Stimulated activated effector memory CD8-positive, alpha-beta T cell treated with anti-CD3 and anti-CD28 coated beads, Interleukin-12 subunit alpha, Interleukin-12 subunit beta, amount 100 ng/mL, for 72 hours (primary cell): ENCODE data around the gene DEGS2.

ENCODE experiments used
- ATAC-seq: fragments of 150-1000 bp; cut with Tn5 transposase; 2 replicates; pipeline ENCODE4 v1.10.0; 2021
- DNase-seq, 2 donors: peaks; one replicate each; pipeline ENCODE4 v3.0.0; 2021 to 2022; ENCODE audit warnings: low spot score in 2 of 2
- H3K27ac Mint-ChIP-seq: one replicate; pipeline ENCODE4 v1.8.0; 2022; ENCODE audit warnings: mild to moderate bottlenecking, mixed read lengths
- H3K36me3 Mint-ChIP-seq: one replicate; pipeline ENCODE4 v1.8.0; 2022; ENCODE audit warnings: mild to moderate bottlenecking, mixed read lengths
- H3K4me1 Mint-ChIP-seq: one replicate; pipeline ENCODE4 v1.8.0; 2022; ENCODE audit warnings: mixed read lengths
- H3K4me3 Mint-ChIP-seq: one replicate; pipeline ENCODE4 v1.8.0; 2022; ENCODE audit warnings: mild to moderate bottlenecking, mixed read lengths
- H3K9me3 Mint-ChIP-seq: one replicate; pipeline ENCODE4 v1.8.0; 2022; ENCODE audit warnings: mixed read lengths

DEGS2 gene

GRCh38 chr14:100145682-100146464 is 13.6 kb downstream of the DEGS2 start:
- Mint-ChIP-seq H3K9me3 (no peaks in the 10 kb centered on the region), H3K36me3 (peaks cover 72% of the 10 kb centered on the region), H3K4me1 (peaks cover 35% of the 10 kb centered on the region), H3K27ac (peak overlapping the region; percentile 64), H3K4me3 (no peak overlapping the region)
- DNase-seq (no peak), ATAC-seq (no peak)

GRCh38 chr14:100144996-100145646 is 14.3 kb downstream of the DEGS2 start:
- ATAC-seq (no peak), DNase-seq (no peak)
- Mint-ChIP-seq H3K36me3 (peaks cover 79% of the 10 kb centered on the region), H3K9me3 (no peaks in the 10 kb centered on the region), H3K4me3 (no peak overlapping the region), H3K27ac (peak overlapping the region; percentile 64), H3K4me1 (peaks cover 35% of the 10 kb centered on the region)

GRCh38 chr14:100144645-100144995 is 14.8 kb downstream of the DEGS2 start:
- peaks cover 84% of the 10 kb centered on the region for H3K36me3 Mint-ChIP-seq
- peak overlapping the region; percentile 64 for H3K27ac Mint-ChIP-seq
- ATAC-seq: no peak
- H3K4me1 Mint-ChIP-seq: peaks cover 35% of the 10 kb centered on the region
- DNase-seq: no peak
- no peak overlapping the region for H3K4me3 Mint-ChIP-seq
- H3K9me3 Mint-ChIP-seq: no peaks in the 10 kb centered on the region

GRCh38 chr14:100143934-100144333 is 15.5 kb downstream of the DEGS2 start:
- peaks cover 89% of the 10 kb centered on the region for H3K36me3 Mint-ChIP-seq
- H3K9me3 Mint-ChIP-seq: no peaks in the 10 kb centered on the region
- H3K27ac Mint-ChIP-seq: peak overlapping the region; percentile 64
- DNase-seq: no peak
- H3K4me3 Mint-ChIP-seq: no peak overlapping the region
- no peak for ATAC-seq
- peaks cover 32% of the 10 kb centered on the region for H3K4me1 Mint-ChIP-seq

- no peak overlapping the region for H3K4me3 Mint-ChIP-seq
- no peak for DNase-seq
- H3K4me1 Mint-ChIP-seq: peaks cover 28% of the 10 kb centered on the region
- ATAC-seq: no peak
- peak overlapping the region; percentile 64 for H3K27ac Mint-ChIP-seq
- H3K9me3 Mint-ChIP-seq: no peaks in the 10 kb centered on the region
- peaks cover 89% of the 10 kb centered on the region for H3K36me3 Mint-ChIP-seq
These were observed 15.9 kb downstream of the DEGS2 start for GRCh38 chr14:100143523-100143922.

GRCh38 chr14:100142073-100143040 is 17.1 kb downstream of the DEGS2 start:
- Mint-ChIP-seq H3K36me3 (peaks cover 96% of the 10 kb centered on the region), H3K4me3 (no peak overlapping the region), H3K9me3 (no peaks in the 10 kb centered on the region), H3K27ac (peak overlapping the region; percentile 79), H3K4me1 (peaks cover 21% of the 10 kb centered on the region)
- no peak for DNase-seq
- no peak for ATAC-seq

- peaks cover 12% of the 10 kb centered on the region for H3K4me1 Mint-ChIP-seq
- DNase-seq (no peak), ATAC-seq (no peak)
- no peaks in the 10 kb centered on the region for H3K9me3 Mint-ChIP-seq
- H3K4me3 Mint-ChIP-seq: no peak overlapping the region
- H3K36me3 Mint-ChIP-seq: peaks cover 96% of the 10 kb centered on the region
- peak overlapping the region; percentile 79 for H3K27ac Mint-ChIP-seq
These were observed 18.3 kb downstream of the DEGS2 start for GRCh38 chr14:100141098-100141497.

- H3K9me3 Mint-ChIP-seq: no peaks in the 10 kb centered on the region
- H3K4me3 Mint-ChIP-seq: no peak overlapping the region
- no peak for ATAC-seq
- H3K27ac Mint-ChIP-seq: peak overlapping the region; percentile 79
- DNase-seq: no peak
- peaks cover 6% of the 10 kb centered on the region for H3K4me1 Mint-ChIP-seq
- H3K36me3 Mint-ChIP-seq: peaks cover 96% of the 10 kb centered on the region
These were observed 18.9 kb downstream of the DEGS2 start for GRCh38 chr14:100140452-100141078.

- H3K9me3 Mint-ChIP-seq: no peaks in the 10 kb centered on the region
- peak overlapping the region; percentile 79 for H3K27ac Mint-ChIP-seq
- DNase-seq (no peak), ATAC-seq (no peak)
- peaks cover 96% of the 10 kb centered on the region for H3K36me3 Mint-ChIP-seq
- no peak overlapping the region for H3K4me3 Mint-ChIP-seq
- H3K4me1 Mint-ChIP-seq: peaks cover 8% of the 10 kb centered on the region
These were observed 20.5 kb downstream of the DEGS2 start for GRCh38 chr14:100138955-100139354.

GRCh38 chr14:100138082-100138787 is 21.2 kb downstream of the DEGS2 start:
- no peak overlapping the region for H3K4me3 Mint-ChIP-seq
- peak overlapping the region; percentile 79 for H3K27ac Mint-ChIP-seq

GRCh38 chr14:100137173-100137572 is 22.3 kb downstream of the DEGS2 start:
- peak overlapping the region; percentile 79 for H3K27ac Mint-ChIP-seq
- no peaks in the 10 kb centered on the region for H3K9me3 Mint-ChIP-seq
- peaks cover 100% of the 10 kb centered on the region for H3K36me3 Mint-ChIP-seq
- ATAC-seq: no peak
- H3K4me3 Mint-ChIP-seq: no peak overlapping the region
- H3K4me1 Mint-ChIP-seq: peaks cover 9% of the 10 kb centered on the region
- no peak for DNase-seq

More at GRCh38 chr14:100138082-100138787, 21.2 kb downstream of the DEGS2 start:
- Mint-ChIP-seq H3K36me3 (peaks cover 96% of the 10 kb centered on the region), H3K9me3 (no peaks in the 10 kb centered on the region), H3K4me1 (peaks cover 9% of the 10 kb centered on the region)
- ATAC-seq (peak; percentile 8), DNase-seq (no peak)

GRCh38 chr14:100135784-100136183 is 23.7 kb downstream of the DEGS2 start:
- ATAC-seq (no peak), DNase-seq (no peak)
- peaks cover 100% of the 10 kb centered on the region for H3K36me3 Mint-ChIP-seq
- H3K4me3 Mint-ChIP-seq: no peak overlapping the region
- no peaks in the 10 kb centered on the region for H3K9me3 Mint-ChIP-seq
- H3K4me1 Mint-ChIP-seq: peaks cover 12% of the 10 kb centered on the region
- peak overlapping the region; percentile 79 for H3K27ac Mint-ChIP-seq

- peaks cover 15% of the 10 kb centered on the region for H3K4me1 Mint-ChIP-seq
- H3K36me3 Mint-ChIP-seq: peaks cover 100% of the 10 kb centered on the region
- H3K9me3 Mint-ChIP-seq: no peaks in the 10 kb centered on the region
- ATAC-seq: no peak
- peak overlapping the region; percentile 79 for H3K27ac Mint-ChIP-seq
- no peak for DNase-seq
- H3K4me3 Mint-ChIP-seq: no peak overlapping the region
These were observed 24.4 kb downstream of the DEGS2 start for GRCh38 chr14:100135073-100135472.

GRCh38 chr14:100134586-100134985 is 24.9 kb downstream of the DEGS2 start:
- ATAC-seq: no peak
- peaks cover 15% of the 10 kb centered on the region for H3K4me1 Mint-ChIP-seq
- H3K27ac Mint-ChIP-seq: peak overlapping the region; percentile 79
- H3K36me3 Mint-ChIP-seq: peaks cover 100% of the 10 kb centered on the region
- no peaks in the 10 kb centered on the region for H3K9me3 Mint-ChIP-seq
- no peak for DNase-seq
- H3K4me3 Mint-ChIP-seq: no peak overlapping the region
